Measurements from ENCODE around the gene METTL24. TPM values are rescaled to one million over a fixed set of nuclear protein-coding genes. Genes with fewer than 3 reads are reported as not detected.

Gene METTL24
- total and polyA plus RNA-seq, 2 of the 8 experiments (the other 6 are each of a cell fraction or from before 2014, with no cell fraction given), result 0.30 to 0.39 TPM

GRCh38 chr6:110196874-110197273, 161.3 kb downstream of the METTL24 start:
- FAIRE-seq, result no peak
- POLR2A ChIA-PET (ENCODE audit: partially characterized antibody), result interaction anchor here (0.6 kb wide), 1 partner anchor 8 kb away, joined by 3 read pairs; no protein-coding TSS in a partner anchor
- Histone ChIP-seq H3K4me2 (ENCODE audit: insufficient read depth in 1 of 2, low read depth in 2 of 2, low read length in 2 of 2) (no peak overlapping the region), H3K9ac (replicated peaks in 1 of 4; ENCODE audit: extremely low read depth in 1 of 4, low read depth in 3 of 4, low read length in 3 of 4) (no peak overlapping the region), H3K27ac (ENCODE audit: low read depth, low read length) (no peak overlapping the region), H3K4me1 (replicated peaks in 1 of 4; ENCODE audit: control insufficient read depth in 3 of 4, insufficient read depth in 4 of 4, low read length in 3 of 4) (no peaks in the 10 kb centered on the region), H3K4ac (replicated peaks; ENCODE audit: insufficient read length, low read depth, low read length) (no peak overlapping the region), H3K9me3 (ENCODE audit: insufficient read depth in 2 of 2, low read depth in 1 of 2, low read length in 1 of 2) (no peaks in the 10 kb centered on the region), H4K8ac (ENCODE audit: extremely low read depth, insufficient read depth, low read length) (no peak overlapping the region), H2BK5ac (ENCODE audit: low read depth, low read length) (no peak overlapping the region), H2AK5ac (ENCODE audit: low read depth, low read length) (no peak overlapping the region), H3K79me1 (ENCODE audit: low read depth, low read length) (no peaks in the 10 kb centered on the region; the same call in 1 of the 2 replicates), H3K23me2 (ENCODE audit: low read depth, low read length) (no peaks in the 10 kb centered on the region), H3K18ac (ENCODE audit: extremely low read depth, low read length) (no peak overlapping the region), H3K14ac (ENCODE audit: insufficient read length) (no peak overlapping the region), H3K4me3 (ENCODE audit: extremely low read depth in 1 of 4, insufficient read depth in 2 of 4, low read depth in 3 of 4, low read length in 4 of 4) (no peak overlapping the region), H4K20me1 (replicated peaks in 1 of 2; ENCODE audit: control insufficient read depth in 1 of 2, insufficient read depth in 2 of 2, low read length in 2 of 2) (peaks cover 0 to 1% of the 10 kb centered on the region in 2 experiments), H2BK15ac (ENCODE audit: low read length) (no peak overlapping the region), H3K36me3 (ENCODE audit: control insufficient read depth in 2 of 4, insufficient read depth in 4 of 4, low read length in 3 of 4) (peaks cover 0 to 13% (median 0%) of the 10 kb centered on the region in 4 experiments; a peak in 3 of 8 replicates), H4K91ac (replicated peaks; ENCODE audit: insufficient read length, low read length) (no peak overlapping the region), H3K27me3 (replicated peaks in 1 of 4; ENCODE audit: control insufficient read depth in 3 of 4, extremely low read depth in 1 of 4, insufficient read depth in 3 of 4, low read length in 3 of 4) (no peaks in the 10 kb centered on the region), H3K23ac (ENCODE audit: insufficient read length) (no peak overlapping the region), H4K5ac (ENCODE audit: insufficient read length, low read depth, low read length) (no peak overlapping the region), H2AFZ (ENCODE audit: low read length) (no peak overlapping the region), H3K56ac (replicated peaks; ENCODE audit: insufficient read length, low read depth, low read length) (no peak overlapping the region), H2BK20ac (ENCODE audit: low read length) (no peak overlapping the region), H3K79me2 (ENCODE audit: control insufficient read depth in 1 of 2, insufficient read depth in 2 of 2, low read length in 2 of 2) (peaks cover 0 to 17% of the 10 kb centered on the region in 2 experiments; a peak in 1 of 4 replicates), H2BK12ac (ENCODE audit: low read depth, low read length) (no peak overlapping the region), H2BK120ac (replicated peaks; ENCODE audit: low read depth, low read length) (no peak overlapping the region)
- CTCF ChIA-PET (ENCODE audit: partially characterized antibody), result no interaction called here
- no peak for TF ChIP-seq CBX8 (IDR thresholded peaks at IDR 0.05; ENCODE audit: borderline replicate concordance, low read depth, low read length)
- peak; percentile 73 for TF ChIP-seq MAFK (IDR thresholded peaks at IDR 0.05; ENCODE audit: low read depth, low read length)
- WGBS, 2 experiments (ENCODE audit: extremely low coverage in 1 of 2, insufficient coverage in 1 of 2, insufficient read length in 1 of 2, insufficient replicate concordance in 2 of 2, low coverage in 1 of 2, low lambda C conversion rate in 2 of 2, missing lambda C conversion rate in 1 of 2), result 97% methylated on average over 1 of the region's 1 CpG; no CpG with 5 or more reads in 1 of the 2 experiments
- DNase-seq (ENCODE audit: low read depth in 1 of 2, low spot score in 2 of 2), result no peak
